NCI-H2227 treated with DMSO at 0.1 percent for 48 hours (cell line): ENCODE results near the gene CTF1.

Experiments
- DNase-seq: peaks from one replicate; lab custom pipeline; 2025; lab: John Stamatoyannopoulos, UW

CTF1 gene

GRCh38 chr16:30910427-30911029 lies 14.1 kb downstream of the CTF1 start:
- no peak for DNase-seq

- DNase-seq: no peak
Observed at GRCh38 chr16:30912794-30913412, 16.5 kb downstream of the CTF1 start.

- DNase-seq: no peak
Observed at GRCh38 chr16:30914830-30915229, 18.4 kb downstream of the CTF1 start.

- no peak for DNase-seq
Observed at GRCh38 chr16:30918614-30919013, 22.2 kb downstream of the CTF1 start.

- no peak for DNase-seq
Observed at GRCh38 chr16:30920891-30921290, 24.5 kb downstream of the CTF1 start.

- no peak for DNase-seq
Observed at GRCh38 chr16:30921459-30921747, 25.0 kb downstream of the CTF1 start.

GRCh38 chr16:30921748-30922419 lies 25.5 kb downstream of the CTF1 start:
- DNase-seq: peak; percentile 90

- DNase-seq: peak; percentile 99
Observed at GRCh38 chr16:30922420-30922959, 26.1 kb downstream of the CTF1 start.

- DNase-seq: peak; percentile 99
Observed at GRCh38 chr16:30922960-30923535, 26.6 kb downstream of the CTF1 start.

GRCh38 chr16:30923554-30924075 lies 27.2 kb downstream of the CTF1 start, which contains the start of gene FBXL19:
FBXL19 (plus strand) TSS chr16:30923572; CDS start chr16:30925755, 2,183 bp downstream.
- DNase-seq: no peak

GRCh38 chr16:30924076-30924912 lies 27.9 kb downstream of the CTF1 start:
- no peak for DNase-seq

- DNase-seq: no peak
Observed at GRCh38 chr16:30924913-30925631, 28.7 kb downstream of the CTF1 start.

- DNase-seq: no peak
Observed at GRCh38 chr16:30925632-30925987, 29.2 kb downstream of the CTF1 start.

GRCh38 chr16:30925995-30926811 lies 29.8 kb downstream of the CTF1 start:
- DNase-seq: no peak

- no peak for DNase-seq
Observed at GRCh38 chr16:30926937-30927788, 30.7 kb downstream of the CTF1 start.

- peak; percentile 94 for DNase-seq
Observed at GRCh38 chr16:30927789-30928378, 31.5 kb downstream of the CTF1 start.

GRCh38 chr16:30928390-30928789 lies 32.0 kb downstream of the CTF1 start:
- no peak for DNase-seq

- DNase-seq: no peak
Observed at GRCh38 chr16:30929167-30929566, 32.8 kb downstream of the CTF1 start.

GRCh38 chr16:30930160-30930571 lies 33.8 kb downstream of the CTF1 start:
- no peak for DNase-seq
